IPS-NIHi7 (cell line): Measurements from ENCODE around the gene HIRA.
"Not testable (repeated sequence)": the region's sequence is repeated elsewhere in the genome, so short reads cannot be mapped to it uniquely, and the experiment has no call there.

Source experiments
- DNase-seq: peaks from one replicate; pipeline ENCODE4 v3.0.0; 2012; ENCODE audit warnings: mixed read lengths; ENCODE audit errors: extremely low spot score

The HIRA gene

GRCh38 chr22:19325296-19325948, 106.1 kb downstream of the HIRA start:
- DNase-seq: no peak

GRCh38 chr22:19323420-19323819, 108.1 kb downstream of the HIRA start:
- DNase-seq: not testable (repeated sequence)

GRCh38 chr22:19321757-19322156, 109.8 kb downstream of the HIRA start:
- DNase-seq: no peak

- DNase-seq: not testable (repeated sequence)
Observed at GRCh38 chr22:19320136-19320535, 111.4 kb downstream of the HIRA start.

GRCh38 chr22:19319281-19319680, 112.3 kb downstream of the HIRA start:
- DNase-seq: no peak

GRCh38 chr22:19317865-19318264, 113.7 kb downstream of the HIRA start:
- no peak for DNase-seq

GRCh38 chr22:19307872-19308271, 123.7 kb downstream of the HIRA start:
- no peak for DNase-seq

GRCh38 chr22:19306535-19306934, 125.0 kb downstream of the HIRA start:
- DNase-seq: not testable (repeated sequence)

- no peak for DNase-seq
Observed at GRCh38 chr22:19304547-19304946, 127.0 kb downstream of the HIRA start.

GRCh38 chr22:19303785-19304184, 127.7 kb downstream of the HIRA start:
- no peak for DNase-seq

- DNase-seq: no peak
Observed at GRCh38 chr22:19295733-19296132, 135.8 kb downstream of the HIRA start.

GRCh38 chr22:19292458-19293230, 138.9 kb downstream of the HIRA start:
- no peak for DNase-seq

GRCh38 chr22:19291580-19292457, 139.7 kb downstream of the HIRA start, which contains the start of gene CLTCL1:
TSS of gene CLTCL1 (minus strand) at chr22:19291719. CDS start at chr22:19291641, 78 bp downstream.
- DNase-seq: peak; percentile 100

- peak; percentile 29 for DNase-seq
Observed at GRCh38 chr22:19291218-19291579, 140.3 kb downstream of the HIRA start.

GRCh38 chr22:19290400-19291217, 140.9 kb downstream of the HIRA start:
- no peak for DNase-seq

GRCh38 chr22:19289475-19290161, 141.9 kb downstream of the HIRA start:
- DNase-seq: no peak

- DNase-seq: no peak
Observed at GRCh38 chr22:19287889-19288288, 143.6 kb downstream of the HIRA start.

- DNase-seq: no peak
Observed at GRCh38 chr22:19287076-19287707, 144.3 kb downstream of the HIRA start.

- DNase-seq: no peak
Observed at GRCh38 chr22:19285831-19286230, 145.7 kb downstream of the HIRA start.
